Vagina (tissue), 2 donors: ENCODE data around the gene CHAC2.

Source experiments
- CTCF ChIP-seq, 3 experiments: fragments of 450-650 bp in 2 of 3; fragments of 200-600 bp in 1 of 3; sonication (generic) in 1 of 3; IDR thresholded peaks; one replicate each; pipeline ENCODE4 v1.5.1; 2017 to 2019; ENCODE audit warnings: antibody characterized with exemption in 3 of 3, mild to moderate bottlenecking in 2 of 3, moderate library complexity in 2 of 3
- POLR2A ChIP-seq, 2 donors: fragments of 450-650 bp; IDR thresholded peaks; one replicate each; pipeline ENCODE4 v1.6.1; 2017; ENCODE audit warnings: antibody characterized with exemption in 2 of 2, mild to moderate bottlenecking in 2 of 2, moderate library complexity in 2 of 2
- POLR2AphosphoS5 ChIP-seq, 2 donors: sonication (generic); formaldehyde crosslinking; IDR thresholded peaks; one replicate each; pipeline ENCODE4 v1.9.0; 2017; ENCODE audit warnings: antibody characterized with exemption in 2 of 2, mild to moderate bottlenecking in 2 of 2, low read depth in 1 of 2; ENCODE audit not compliant: insufficient read depth in 1 of 2

GRCh38 chr2:53750041-53750768 lies 17.4 kb upstream of the CHAC2 start:
- no peak for TF ChIP-seq POLR2A (IDR thresholded peaks at IDR 0.05)
- no peak for TF ChIP-seq CTCF (IDR thresholded peaks at IDR 0.05)
- no peak for TF ChIP-seq POLR2AphosphoS5 (IDR thresholded peaks at IDR 0.05; ENCODE audit: insufficient read depth in 1 of 2, low read depth in 1 of 2)
